GM12865 (cell line): ENCODE results near the gene UST.

Source experiments
- DNase-seq: peaks from one replicate; pipeline ENCODE4 v3.0.0; 2010; ENCODE audit warnings: low read depth
- H3K4me3 ChIP-seq: 2 replicates; pipeline ENCODE4 v1.5.1; 2011; ENCODE audit warnings: mild to moderate bottlenecking, low read depth, low read length, control low read depth
- CTCF ChIP-seq: IDR thresholded peaks from 2 replicates; pipeline ENCODE4 v1.5.1; 2011; ENCODE audit warnings: low read length, control low read depth, low read depth, inconsistent platforms; ENCODE audit not compliant: insufficient read depth; ENCODE audit errors: missing control alignments

UST gene

GRCh38 chr6:148735989-148736388 lies 10.8 kb upstream of the UST start:
- H3K4me3 ChIP-seq: no peak overlapping the region
- no peak for TF ChIP-seq CTCF
- no peak for DNase-seq

- H3K4me3 ChIP-seq: no peak overlapping the region
- no peak for TF ChIP-seq CTCF
- DNase-seq: no peak
Observed at GRCh38 chr6:148736774-148737412, 9.9 kb upstream of the UST start.

GRCh38 chr6:148737806-148738205 lies 9.0 kb upstream of the UST start:
- no peak for TF ChIP-seq CTCF
- DNase-seq: no peak
- H3K4me3 ChIP-seq: no peak overlapping the region

- DNase-seq: no peak
- H3K4me3 ChIP-seq: no peak overlapping the region
- no peak for TF ChIP-seq CTCF
Observed at GRCh38 chr6:148738946-148739821, 7.6 kb upstream of the UST start.

- DNase-seq: no peak
- no peak for TF ChIP-seq CTCF
- no peak overlapping the region for H3K4me3 ChIP-seq
Observed at GRCh38 chr6:148739822-148740128, 7.1 kb upstream of the UST start.

- no peak overlapping the region for H3K4me3 ChIP-seq
- no peak for TF ChIP-seq CTCF
- no peak for DNase-seq
Observed at GRCh38 chr6:148743476-148743875, 3.4 kb upstream of the UST start.
